CD4-positive, alpha-beta memory T cell (primary cell): ENCODE measurements around the gene SERPINB11. TPM values are rescaled to one million over a fixed set of nuclear protein-coding genes. Genes with fewer than 3 reads are reported as not detected.

Experiments
- CTCF ChIA-PET: fragments of 350-600 bp; sonication (Branson Sonifier 250); formaldehyde crosslinking; loops from one replicate; lab custom pipeline; 2021; ENCODE audit warnings: inconsistent platforms; ENCODE audit not compliant: partially characterized antibody; lab: Charles Lee
- POLR2A ChIA-PET: fragments of 350-600 bp; sonication (Branson Sonifier 250); formaldehyde crosslinking; loops from one replicate; lab custom pipeline; 2021; ENCODE audit not compliant: partially characterized antibody; lab: Charles Lee
- DNase-seq, 5 donors: peaks; one replicate each; pipeline versions ENCODE4 v3.0.0 to v3.0.0-alpha.2; 2020 to 2022; ENCODE audit warnings: mixed read lengths in 1 of 5
- H3K27ac ChIP-seq: one replicate; pipeline ENCODE4 v1.7.0; 2013; ENCODE audit warnings: low read depth, low read length
- H3K27me3 ChIP-seq: 2 replicates; pipeline ENCODE4 v1.7.0; 2013; ENCODE audit warnings: mild to moderate bottlenecking, low read length, moderate library complexity; ENCODE audit not compliant: insufficient read depth
- H3K36me3 ChIP-seq: 2 replicates; pipeline ENCODE4 v1.7.0; 2013; ENCODE audit warnings: mild to moderate bottlenecking, low read length, moderate library complexity; ENCODE audit not compliant: insufficient read depth
- H3K4me1 ChIP-seq: 2 replicates; pipeline ENCODE4 v1.7.0; 2013; ENCODE audit warnings: mild to moderate bottlenecking, low read length, moderate library complexity; ENCODE audit not compliant: insufficient read depth
- H3K4me3 ChIP-seq, 2 donors: one replicate each; pipeline ENCODE4 v1.7.0; 2013; ENCODE audit warnings: low read length in 2 of 2, mild to moderate bottlenecking in 1 of 2
- H3K9me3 ChIP-seq, 2 donors: one replicate each; pipeline ENCODE4 v1.7.0; 2013; ENCODE audit warnings: low read length in 2 of 2, control low read depth in 1 of 2; ENCODE audit not compliant: control insufficient read depth in 1 of 2
- H3K27ac Mint-ChIP-seq, 7 donors: one replicate each; pipeline ENCODE4 v1.8.0; 2020 to 2021; ENCODE audit warnings: mixed read lengths in 7 of 7, mild to moderate bottlenecking in 6 of 7, inconsistent platforms in 3 of 7, moderate library complexity in 3 of 7
- H3K27me3 Mint-ChIP-seq, 2 donors: one replicate each; pipeline ENCODE4 v1.8.0; 2020 to 2021; ENCODE audit warnings: mixed read lengths in 2 of 2
- H3K36me3 Mint-ChIP-seq, 2 donors: one replicate each; pipeline ENCODE4 v1.8.0; 2020 to 2021; ENCODE audit warnings: mixed read lengths in 2 of 2, inconsistent platforms in 1 of 2, mild to moderate bottlenecking in 1 of 2
- H3K4me1 Mint-ChIP-seq, 4 donors: one replicate each; pipeline ENCODE4 v1.8.0; 2020 to 2021; ENCODE audit warnings: mixed read lengths in 4 of 4, mild to moderate bottlenecking in 1 of 4
- H3K4me3 Mint-ChIP-seq, 8 donors: one replicate each; pipeline ENCODE4 v1.8.0; 2020 to 2021; ENCODE audit warnings: mixed read lengths in 8 of 8, mild to moderate bottlenecking in 7 of 8, moderate library complexity in 6 of 8, inconsistent platforms in 3 of 8
- H3K9me3 Mint-ChIP-seq, 8 donors: one replicate each; pipeline ENCODE4 v1.8.0; 2020 to 2021; ENCODE audit warnings: mixed read lengths in 8 of 8, mild to moderate bottlenecking in 5 of 8, inconsistent platforms in 3 of 8, moderate library complexity in 1 of 8
- intact Hi-C: fragments of 100-400 bp; cut with micrococcal nuclease; formaldehyde crosslinking; loops from one replicate; pipeline ENCODE4 v1.15.1; 2023
- polyA plus RNA-seq, 2 donors: library from polyadenylated mRNA; unstranded; fragments of 300-500 nt; fragmentation: Illumina TruSeq; gene quantifications; one replicate each; pipeline ENCODE4 v1.2.3, GENCODE V29; 2021
- total RNA-seq, 2 experiments: library from RNA; stranded (reverse); gene quantifications; one replicate each; pipeline ENCODE4 v1.2.3, GENCODE V29; 2021

Gene SERPINB11
- total and polyA plus RNA-seq, 4 experiments from 2014 or later, result not detected

GRCh38 chr18:63700501-63700900 is 2.3 kb upstream of the SERPINB11 start:
- intact Hi-C loops, result no loop called here
- H3K27ac Mint-ChIP-seq, result no peak overlapping the region
- H3K9me3 ChIP-seq, result no peaks in the 10 kb centered on the region
- H3K4me1 Mint-ChIP-seq, result no peaks in the 10 kb centered on the region
- no peaks in the 10 kb centered on the region for H3K27me3 ChIP-seq
- ChIA-PET POLR2A (no interaction called here), CTCF (no interaction called here)
- no peak overlapping the region for H3K4me3 ChIP-seq
- no peak overlapping the region for H3K4me3 Mint-ChIP-seq
- peaks cover 0 to 4% (median 0%) of the 10 kb centered on the region in 8 donors for H3K9me3 Mint-ChIP-seq
- H3K27me3 Mint-ChIP-seq, result peaks cover 2 to 3% of the 10 kb centered on the region in 2 donors
- H3K36me3 Mint-ChIP-seq, result no peaks in the 10 kb centered on the region
- H3K36me3 ChIP-seq, result no peaks in the 10 kb centered on the region
- no peaks in the 10 kb centered on the region for H3K4me1 ChIP-seq
- DNase-seq, result no peak
- H3K27ac ChIP-seq, result no peak overlapping the region

- CTCF ChIA-PET, result no interaction called here
- Mint-ChIP-seq H3K4me1 (no peaks in the 10 kb centered on the region), H3K4me3 (no peak overlapping the region), H3K27me3 (peaks cover 2 to 3% of the 10 kb centered on the region in 2 donors), H3K27ac (no peak overlapping the region), H3K9me3 (no peaks in the 10 kb centered on the region), H3K36me3 (no peaks in the 10 kb centered on the region)
- no peak overlapping the region for H3K27ac ChIP-seq
- intact Hi-C loops, result no loop called here
- POLR2A ChIA-PET, result no interaction called here
- H3K4me3 ChIP-seq, result no peak overlapping the region
- no peaks in the 10 kb centered on the region for H3K27me3 ChIP-seq
- no peaks in the 10 kb centered on the region for H3K36me3 ChIP-seq
- no peak for DNase-seq
- no peaks in the 10 kb centered on the region for H3K4me1 ChIP-seq
- no peaks in the 10 kb centered on the region for H3K9me3 ChIP-seq
Measured at GRCh38 chr18:63701952-63702351, 808 bp upstream of the SERPINB11 start.

GRCh38 chr18:63705401-63705800 is 2.6 kb downstream of the SERPINB11 start:
- CTCF ChIA-PET, result no interaction called here
- intact Hi-C loops, result no loop called here

GRCh38 chr18:63707816-63708215 is 5.1 kb downstream of the SERPINB11 start:
- no peak overlapping the region for H3K27ac ChIP-seq
- H3K9me3 Mint-ChIP-seq, result peaks cover 0 to 6% (median 0%) of the 10 kb centered on the region in 8 donors
- ChIA-PET POLR2A (no interaction called here), CTCF (no interaction called here)
- H3K36me3 Mint-ChIP-seq, result no peaks in the 10 kb centered on the region
- no peak overlapping the region for H3K4me3 ChIP-seq
- no peaks in the 10 kb centered on the region for H3K36me3 ChIP-seq
- H3K9me3 ChIP-seq, result no peaks in the 10 kb centered on the region
- no peak overlapping the region for H3K27ac Mint-ChIP-seq
- no peak for DNase-seq
- H3K4me3 Mint-ChIP-seq, result no peak overlapping the region
- H3K27me3 ChIP-seq, result no peaks in the 10 kb centered on the region
- intact Hi-C loops, result no loop called here
- H3K4me1 ChIP-seq, result no peaks in the 10 kb centered on the region
- H3K4me1 Mint-ChIP-seq, result no peaks in the 10 kb centered on the region
- H3K27me3 Mint-ChIP-seq, result peaks cover 1 to 2% of the 10 kb centered on the region in 2 donors

More at GRCh38 chr18:63705401-63705800, 2.6 kb downstream of the SERPINB11 start:
- Histone ChIP-seq H3K4me3 (no peak overlapping the region), H3K36me3 (no peaks in the 10 kb centered on the region), H3K27ac (no peak overlapping the region), H3K9me3 (no peaks in the 10 kb centered on the region), H3K27me3 (no peaks in the 10 kb centered on the region), H3K4me1 (no peaks in the 10 kb centered on the region)
- no peaks in the 10 kb centered on the region for H3K36me3 Mint-ChIP-seq
- no peak for DNase-seq
- H3K4me3 Mint-ChIP-seq, result no peak overlapping the region
- no peaks in the 10 kb centered on the region for H3K9me3 Mint-ChIP-seq
- peaks cover 2 to 3% of the 10 kb centered on the region in 2 donors for H3K27me3 Mint-ChIP-seq
- no peak overlapping the region for H3K27ac Mint-ChIP-seq
- POLR2A ChIA-PET, result no interaction called here
- no peaks in the 10 kb centered on the region for H3K4me1 Mint-ChIP-seq

GRCh38 chr18:63708650-63709049 is 5.9 kb downstream of the SERPINB11 start:
- no peak for DNase-seq
- no peaks in the 10 kb centered on the region for H3K36me3 ChIP-seq
- Mint-ChIP-seq H3K4me3 (no peak overlapping the region), H3K9me3 (peaks cover 2 to 11% (median 5%) of the 10 kb centered on the region in 8 donors), H3K27ac (no peak overlapping the region), H3K4me1 (no peaks in the 10 kb centered on the region), H3K36me3 (no peaks in the 10 kb centered on the region), H3K27me3 (peaks cover 1 to 2% of the 10 kb centered on the region in 2 donors)
- no peaks in the 10 kb centered on the region for H3K4me1 ChIP-seq
- H3K27me3 ChIP-seq, result no peaks in the 10 kb centered on the region
- intact Hi-C loops, result no loop called here
- no peak overlapping the region for H3K27ac ChIP-seq
- H3K4me3 ChIP-seq, result no peak overlapping the region
- no peaks in the 10 kb centered on the region for H3K9me3 ChIP-seq
- ChIA-PET POLR2A (no interaction called here), CTCF (no interaction called here)

- Histone ChIP-seq H3K27me3 (no peaks in the 10 kb centered on the region), H3K4me3 (no peak overlapping the region), H3K9me3 (no peaks in the 10 kb centered on the region), H3K4me1 (no peaks in the 10 kb centered on the region), H3K36me3 (no peaks in the 10 kb centered on the region), H3K27ac (no peak overlapping the region)
- Mint-ChIP-seq H3K27me3 (no peaks in the 10 kb centered on the region), H3K9me3 (peaks cover 0 to 4% (median 0%) of the 10 kb centered on the region in 8 donors), H3K36me3 (no peaks in the 10 kb centered on the region), H3K4me1 (no peaks in the 10 kb centered on the region), H3K27ac (no peak overlapping the region), H3K4me3 (no peak overlapping the region)
- ChIA-PET CTCF (no interaction called here), POLR2A (no interaction called here)
- intact Hi-C loops, result no loop called here
- no peak for DNase-seq
Measured at GRCh38 chr18:63725682-63726480, 23.1 kb downstream of the SERPINB11 start.

GRCh38 chr18:63730773-63731172 is 28.0 kb downstream of the SERPINB11 start:
- Mint-ChIP-seq H3K27ac (no peak overlapping the region), H3K4me3 (no peak overlapping the region), H3K36me3 (no peaks in the 10 kb centered on the region), H3K27me3 (peaks cover 0 to 2% of the 10 kb centered on the region in 2 donors), H3K9me3 (peaks cover 0 to 6% (median under 1%) of the 10 kb centered on the region in 8 donors), H3K4me1 (peaks cover 0 to 1% (median 0%) of the 10 kb centered on the region in 4 donors)
- intact Hi-C loops, result no loop called here
- POLR2A ChIA-PET, result no interaction called here
- no peak for DNase-seq
- CTCF ChIA-PET, result no interaction called here
- Histone ChIP-seq H3K9me3 (no peaks in the 10 kb centered on the region), H3K36me3 (no peaks in the 10 kb centered on the region), H3K4me3 (no peak overlapping the region), H3K27ac (no peak overlapping the region), H3K27me3 (no peaks in the 10 kb centered on the region), H3K4me1 (no peaks in the 10 kb centered on the region)
